Peyer's patch (tissue), 4 donors: ENCODE data around the gene PAK1IP1.
"Not testable (repeated sequence)": the region's sequence is repeated elsewhere in the genome, so short reads cannot be mapped to it uniquely, and the experiment has no call there.

Experiments
- POLR2A ChIP-seq, 2 donors: fragments of 450-650 bp; IDR thresholded peaks; one replicate each; pipeline ENCODE4 v1.5.1; 2017; ENCODE audit warnings: antibody characterized with exemption in 2 of 2, mild to moderate bottlenecking in 2 of 2, moderate library complexity in 2 of 2
- TF ChIP-seq, protein P1 (sequence below), 6 experiments: fragments of 450-650 bp in 4 of 6; fragments of 200-600 bp in 2 of 6; sonication (generic) in 1 of 6; IDR thresholded peaks; one replicate each; pipeline ENCODE4 v1.5.1; 2017 to 2019; ENCODE audit warnings: antibody characterized with exemption in 6 of 6, mild to moderate bottlenecking in 3 of 6, moderate library complexity in 1 of 6

DNA sequence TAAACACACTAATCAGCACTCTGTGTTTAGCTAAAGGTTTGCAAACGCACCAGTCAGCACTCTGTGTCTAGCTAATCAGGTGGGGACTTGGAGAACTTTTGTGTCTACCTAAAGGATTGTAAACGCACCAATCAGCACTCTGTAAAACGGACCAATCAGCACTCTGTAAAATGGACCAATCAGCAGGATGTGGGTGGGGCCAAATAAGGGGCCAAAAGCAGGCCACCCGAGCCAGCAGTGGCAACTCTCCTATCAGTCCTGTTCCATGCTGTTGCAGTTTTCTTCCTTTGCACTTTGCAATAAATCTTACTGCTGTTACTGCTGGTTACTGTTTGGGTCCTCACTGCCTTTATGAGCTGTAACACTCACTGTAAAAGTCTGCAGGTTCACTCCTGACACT lies 46.9 kb downstream of the PAK1IP1 start:
- TF ChIP-seq, protein P1, sequence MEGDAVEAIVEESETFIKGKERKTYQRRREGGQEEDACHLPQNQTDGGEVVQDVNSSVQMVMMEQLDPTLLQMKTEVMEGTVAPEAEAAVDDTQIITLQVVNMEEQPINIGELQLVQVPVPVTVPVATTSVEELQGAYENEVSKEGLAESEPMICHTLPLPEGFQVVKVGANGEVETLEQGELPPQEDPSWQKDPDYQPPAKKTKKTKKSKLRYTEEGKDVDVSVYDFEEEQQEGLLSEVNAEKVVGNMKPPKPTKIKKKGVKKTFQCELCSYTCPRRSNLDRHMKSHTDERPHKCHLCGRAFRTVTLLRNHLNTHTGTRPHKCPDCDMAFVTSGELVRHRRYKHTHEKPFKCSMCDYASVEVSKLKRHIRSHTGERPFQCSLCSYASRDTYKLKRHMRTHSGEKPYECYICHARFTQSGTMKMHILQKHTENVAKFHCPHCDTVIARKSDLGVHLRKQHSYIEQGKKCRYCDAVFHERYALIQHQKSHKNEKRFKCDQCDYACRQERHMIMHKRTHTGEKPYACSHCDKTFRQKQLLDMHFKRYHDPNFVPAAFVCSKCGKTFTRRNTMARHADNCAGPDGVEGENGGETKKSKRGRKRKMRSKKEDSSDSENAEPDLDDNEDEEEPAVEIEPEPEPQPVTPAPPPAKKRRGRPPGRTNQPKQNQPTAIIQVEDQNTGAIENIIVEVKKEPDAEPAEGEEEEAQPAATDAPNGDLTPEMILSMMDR (IDR thresholded peaks at IDR 0.05), result not testable (repeated sequence)
- not testable (repeated sequence) for TF ChIP-seq POLR2A (IDR thresholded peaks at IDR 0.05)
